Endothelial cell of umbilical vein (primary cell): ENCODE results near the gene TMEM170B. TPM values are rescaled to one million over a fixed set of nuclear protein-coding genes. Genes with fewer than 3 reads are reported as not detected.
A peak's percentile ranks its signal among the peaks of the same experiment; 100 is the strongest.

Experiments used
- BruUV-seq: library from RNA; stranded (reverse); fragments of 400-500 nt; replicated peaks from 2 replicates; lab custom pipeline; 2021; lab: Mats Ljungman, UMichigan
- CTCF ChIA-PET: fragments of 300-600, 350-600 bp; sonication (Branson Sonifier 250); formaldehyde crosslinking; loops from one replicate; lab custom pipeline; 2021; ENCODE audit warnings: antibody characterized with exemption, inconsistent platforms; lab: Charles Lee
- POLR2A ChIA-PET: fragments of 300-600, 350-600 bp; sonication (Branson Sonifier 250); formaldehyde crosslinking; loops from one replicate; lab custom pipeline; 2021; ENCODE audit warnings: antibody characterized with exemption, inconsistent platforms; lab: Charles Lee
- DNase-seq: peaks from one replicate; pipeline ENCODE4 v3.0.0-alpha.2; 2011; ENCODE audit warnings: low read depth, low spot score
- FAIRE-seq: peaks from 2 replicates; lab custom pipeline; 2011; peaks lifted over from hg19 to GRCh38; lab: Jason Lieb, UNC
- H2AFZ ChIP-seq: 2 replicates; pipeline ENCODE4 v1.6.0; 2012; ENCODE audit warnings: low read depth, low read length, control low read depth, inconsistent platforms
- H3K27ac ChIP-seq: 2 replicates; pipeline ENCODE4 v1.5.1; 2011; ENCODE audit warnings: low read depth, mild to moderate bottlenecking, control low read depth, low read length, moderate library complexity; ENCODE audit not compliant: insufficient read depth
- H3K27me3 ChIP-seq, 2 experiments: 2 replicates each; pipeline versions ENCODE4 v1.6.0 to v1.6.1; 2011; ENCODE audit warnings: low read length in 2 of 2, mixed read lengths in 1 of 2; ENCODE audit not compliant: control insufficient read depth in 2 of 2, insufficient read depth in 2 of 2
- H3K36me3 ChIP-seq, 2 experiments: 2 replicates in 1 of 2; 3 replicates in 1 of 2; pipeline ENCODE4 v1.5.1; 2011; ENCODE audit warnings: low read length in 2 of 2, mild to moderate bottlenecking in 1 of 2, moderate library complexity in 1 of 2; ENCODE audit not compliant: control insufficient read depth in 2 of 2, insufficient read depth in 2 of 2; ENCODE audit errors: extremely low read depth in 1 of 2
- H3K4me1 ChIP-seq: 3 replicates; pipeline ENCODE4 v1.5.1; 2011; ENCODE audit warnings: mild to moderate bottlenecking, low read length; ENCODE audit not compliant: control insufficient read depth, insufficient read depth; ENCODE audit errors: extremely low read depth
- H3K4me2 ChIP-seq: 2 replicates; pipeline ENCODE4 v1.6.1; 2011; ENCODE audit warnings: low read length, control low read depth, mixed read lengths; ENCODE audit not compliant: insufficient read depth
- H3K4me3 ChIP-seq, 3 experiments: fragments of 200-600 bp in 1 of 3; sonication (generic), shearing (Covaris generic) in 1 of 3; replicated peaks in 1 of 3; 2 replicates each; pipeline ENCODE4 v1.5.1; 2011 to 2016; ENCODE audit warnings: control low read depth in 3 of 3, low read length in 3 of 3, mild to moderate bottlenecking in 2 of 3, inconsistent platforms in 1 of 3, low read depth in 1 of 3, moderate library complexity in 1 of 3; ENCODE audit not compliant: insufficient read depth in 1 of 3
- H3K79me2 ChIP-seq: 2 replicates; pipeline ENCODE4 v1.6.0; 2012; ENCODE audit warnings: low read length, inconsistent platforms; ENCODE audit not compliant: control insufficient read depth, insufficient read depth
- H3K9ac ChIP-seq: replicated peaks from 2 replicates; pipeline ENCODE3; 2011; ENCODE audit warnings: low read length, control low read depth; ENCODE audit not compliant: insufficient read depth; ENCODE audit errors: extremely low read depth
- H3K9me1 ChIP-seq: replicated peaks from 3 replicates; pipeline ENCODE4 v1.6.0; 2011; ENCODE audit warnings: mild to moderate bottlenecking, low read length; ENCODE audit not compliant: control insufficient read depth, insufficient read depth; ENCODE audit errors: extremely low read depth
- H3K9me3 ChIP-seq: replicated peaks from 2 replicates; pipeline ENCODE4 v1.5.1; 2012; ENCODE audit warnings: low read length, inconsistent platforms; ENCODE audit not compliant: control insufficient read depth, insufficient read depth
- H4K20me1 ChIP-seq: replicated peaks from 2 replicates; pipeline ENCODE3; 2011; ENCODE audit warnings: mild to moderate bottlenecking, low read length; ENCODE audit not compliant: control insufficient read depth, insufficient read depth; ENCODE audit errors: extremely low read depth
- FOS ChIP-seq: IDR thresholded peaks from 2 replicates; pipeline ENCODE4 v1.6.1; 2011; ENCODE audit warnings: mild to moderate bottlenecking, low read length, moderate library complexity, borderline replicate concordance; ENCODE audit not compliant: insufficient read depth
- POLR2A ChIP-seq: IDR thresholded peaks from 2 replicates; pipeline ENCODE4 v1.6.1; 2012; ENCODE audit warnings: low read depth, mild to moderate bottlenecking, control low read depth, low read length
- dilution Hi-C: fragments of 300-500 bp; cut with MboI; formaldehyde crosslinking; loops from one replicate; pipeline ENCODE4 v1.15.0; 2019; ENCODE audit warnings: low sequenced_read_pairs; ENCODE audit not compliant: extremely low pct_ligation_motif_present
- intact Hi-C: fragments of 100-400 bp; cut with micrococcal nuclease; formaldehyde crosslinking; loops from one replicate; pipeline ENCODE4 v1.10.0; 2022
- polyA plus RNA-seq, 4 experiments: library from polyadenylated mRNA; depleted of rRNA in 3 of 4; stranded (reverse) in 3 of 4; unstranded in 1 of 4; fragments of >200 nt; gene quantifications; 2 replicates each; pipeline versions ENCODE4 v1.2.1 to v1.2.3, GENCODE V29; 2011 to 2012; ENCODE audit warnings: missing spikeins in 1 of 4
- total RNA-seq: library from RNA; stranded (reverse); gene quantifications from 2 replicates; pipeline ENCODE4 v1.2.3, GENCODE V29; 2021
- TF ChIP-seq, protein P1 (sequence below), 2 donors: IDR thresholded peaks; 1 replicate in 1 of 2; 2 replicates in 1 of 2; pipeline ENCODE4 v1.5.1; 2011; ENCODE audit warnings: low read length in 2 of 2, mild to moderate bottlenecking in 2 of 2, moderate library complexity in 2 of 2, control low read depth in 1 of 2, inconsistent platforms in 1 of 2, low read depth in 1 of 2; ENCODE audit not compliant: insufficient read depth in 1 of 2; ENCODE audit errors: extremely low read depth in 1 of 2

TMEM170B gene
- total and polyA plus RNA-seq, 2 donors (not counting 3 experiments of a cell fraction or from before 2014, with no cell fraction given) = 1.1 to 4.2 TPM

DNA sequence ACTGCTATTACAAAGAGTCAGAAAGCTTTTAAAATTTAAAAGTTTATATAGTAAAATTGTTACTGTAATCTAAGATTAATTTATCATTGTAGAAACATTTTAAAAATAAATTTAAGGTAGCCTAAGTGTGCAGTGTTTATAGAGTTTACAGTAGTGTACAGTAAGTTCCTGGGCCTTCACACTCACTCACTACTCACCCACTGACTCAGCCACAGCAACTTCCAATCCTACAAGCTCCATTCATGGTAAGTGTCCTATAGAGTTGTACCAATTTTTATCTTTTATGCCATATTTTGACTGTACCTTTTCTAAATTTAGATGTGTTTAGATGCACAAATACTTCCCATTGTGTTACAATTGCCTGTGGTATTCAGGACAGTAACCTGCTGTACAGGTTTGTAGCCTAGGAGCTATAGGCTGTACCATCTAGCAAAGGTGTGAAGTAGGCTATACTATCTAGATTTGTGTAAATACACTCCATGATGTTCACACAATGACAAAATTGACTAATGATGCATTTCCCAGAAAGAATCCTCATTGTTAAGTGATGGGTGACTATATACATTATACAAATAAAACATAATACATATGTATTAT, 10.2 kb upstream of the TMEM170B start:
- H3K4me1 ChIP-seq = no peaks in the 10 kb centered on the region
- TF ChIP-seq POLR2A (no peak), FOS (peak; percentile 22)
- peaks cover 0 to 2% of the 10 kb centered on the region in 2 experiments for H3K27me3 ChIP-seq
- H3K79me2 ChIP-seq = no peaks in the 10 kb centered on the region
- H3K9ac ChIP-seq = no peak overlapping the region
- no peaks in the 10 kb centered on the region for H3K9me3 ChIP-seq
- no peak overlapping the region for H3K4me3 ChIP-seq
- FAIRE-seq (no peak), DNase-seq (no peak)
- no peaks in the 10 kb centered on the region for H4K20me1 ChIP-seq
- intact Hi-C loops = no loop called here
- H3K27ac ChIP-seq = no peak overlapping the region
- no peaks in the 10 kb centered on the region for H3K36me3 ChIP-seq
- dilution Hi-C loops = no loop called here
- H3K9me1 ChIP-seq = no peaks in the 10 kb centered on the region
- no peak overlapping the region for H2AFZ ChIP-seq
- CTCF ChIA-PET = interaction anchor here (0.6 to 1.4 kb wide), 3 partner anchors 26 to 396 kb away, joined by 3 to 6 read pairs (median 3); no protein-coding TSS in a partner anchor
- POLR2A ChIA-PET = no interaction called here
- no peak overlapping the region for H3K4me2 ChIP-seq
- BruUV-seq = no TSS peak

DNA sequence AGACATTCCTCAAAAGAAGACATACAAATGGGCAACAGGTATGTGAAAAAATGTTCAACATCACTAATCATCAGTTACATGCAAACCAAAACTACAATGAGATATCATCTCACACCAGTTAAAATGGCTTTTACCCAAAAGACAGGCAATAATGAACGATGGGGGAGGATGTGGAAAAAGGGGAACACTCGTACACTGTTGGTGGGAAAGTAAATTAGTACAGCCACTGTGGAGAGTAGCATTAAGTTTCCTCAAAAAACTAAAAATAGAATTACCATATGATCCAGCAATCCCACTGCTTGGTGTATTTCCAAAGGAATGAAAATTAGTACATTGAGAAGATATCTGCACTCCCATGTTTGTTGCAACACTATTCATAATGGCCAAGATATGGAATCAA, 8.6 kb upstream of the TMEM170B start:
- H3K9ac ChIP-seq = no peak overlapping the region
- ChIA-PET CTCF (no interaction called here), POLR2A (no interaction called here)
- H3K4me2 ChIP-seq = no peak overlapping the region
- dilution Hi-C loops (no loop called here), intact Hi-C loops (no loop called here)
- no peak overlapping the region for H3K27ac ChIP-seq
- no peaks in the 10 kb centered on the region for H3K9me1 ChIP-seq
- no peak overlapping the region for H3K4me3 ChIP-seq
- no peaks in the 10 kb centered on the region for H3K79me2 ChIP-seq
- H3K27me3 ChIP-seq = no peaks in the 10 kb centered on the region
- H3K36me3 ChIP-seq = no peaks in the 10 kb centered on the region
- BruUV-seq = no TSS peak
- FAIRE-seq = no peak
- no peaks in the 10 kb centered on the region for H3K4me1 ChIP-seq
- H3K9me3 ChIP-seq = no peaks in the 10 kb centered on the region
- no peaks in the 10 kb centered on the region for H4K20me1 ChIP-seq
- DNase-seq = no peak
- TF ChIP-seq, protein P1, sequence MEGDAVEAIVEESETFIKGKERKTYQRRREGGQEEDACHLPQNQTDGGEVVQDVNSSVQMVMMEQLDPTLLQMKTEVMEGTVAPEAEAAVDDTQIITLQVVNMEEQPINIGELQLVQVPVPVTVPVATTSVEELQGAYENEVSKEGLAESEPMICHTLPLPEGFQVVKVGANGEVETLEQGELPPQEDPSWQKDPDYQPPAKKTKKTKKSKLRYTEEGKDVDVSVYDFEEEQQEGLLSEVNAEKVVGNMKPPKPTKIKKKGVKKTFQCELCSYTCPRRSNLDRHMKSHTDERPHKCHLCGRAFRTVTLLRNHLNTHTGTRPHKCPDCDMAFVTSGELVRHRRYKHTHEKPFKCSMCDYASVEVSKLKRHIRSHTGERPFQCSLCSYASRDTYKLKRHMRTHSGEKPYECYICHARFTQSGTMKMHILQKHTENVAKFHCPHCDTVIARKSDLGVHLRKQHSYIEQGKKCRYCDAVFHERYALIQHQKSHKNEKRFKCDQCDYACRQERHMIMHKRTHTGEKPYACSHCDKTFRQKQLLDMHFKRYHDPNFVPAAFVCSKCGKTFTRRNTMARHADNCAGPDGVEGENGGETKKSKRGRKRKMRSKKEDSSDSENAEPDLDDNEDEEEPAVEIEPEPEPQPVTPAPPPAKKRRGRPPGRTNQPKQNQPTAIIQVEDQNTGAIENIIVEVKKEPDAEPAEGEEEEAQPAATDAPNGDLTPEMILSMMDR (IDR thresholded peaks at IDR 0.05; ENCODE audit: extremely low read depth in 1 of 2, insufficient read depth in 1 of 2, low read depth in 1 of 2, low read length in 2 of 2) = no peak
- no peak overlapping the region for H2AFZ ChIP-seq
